ENCODE results near the gene CEND1.

DNA sequence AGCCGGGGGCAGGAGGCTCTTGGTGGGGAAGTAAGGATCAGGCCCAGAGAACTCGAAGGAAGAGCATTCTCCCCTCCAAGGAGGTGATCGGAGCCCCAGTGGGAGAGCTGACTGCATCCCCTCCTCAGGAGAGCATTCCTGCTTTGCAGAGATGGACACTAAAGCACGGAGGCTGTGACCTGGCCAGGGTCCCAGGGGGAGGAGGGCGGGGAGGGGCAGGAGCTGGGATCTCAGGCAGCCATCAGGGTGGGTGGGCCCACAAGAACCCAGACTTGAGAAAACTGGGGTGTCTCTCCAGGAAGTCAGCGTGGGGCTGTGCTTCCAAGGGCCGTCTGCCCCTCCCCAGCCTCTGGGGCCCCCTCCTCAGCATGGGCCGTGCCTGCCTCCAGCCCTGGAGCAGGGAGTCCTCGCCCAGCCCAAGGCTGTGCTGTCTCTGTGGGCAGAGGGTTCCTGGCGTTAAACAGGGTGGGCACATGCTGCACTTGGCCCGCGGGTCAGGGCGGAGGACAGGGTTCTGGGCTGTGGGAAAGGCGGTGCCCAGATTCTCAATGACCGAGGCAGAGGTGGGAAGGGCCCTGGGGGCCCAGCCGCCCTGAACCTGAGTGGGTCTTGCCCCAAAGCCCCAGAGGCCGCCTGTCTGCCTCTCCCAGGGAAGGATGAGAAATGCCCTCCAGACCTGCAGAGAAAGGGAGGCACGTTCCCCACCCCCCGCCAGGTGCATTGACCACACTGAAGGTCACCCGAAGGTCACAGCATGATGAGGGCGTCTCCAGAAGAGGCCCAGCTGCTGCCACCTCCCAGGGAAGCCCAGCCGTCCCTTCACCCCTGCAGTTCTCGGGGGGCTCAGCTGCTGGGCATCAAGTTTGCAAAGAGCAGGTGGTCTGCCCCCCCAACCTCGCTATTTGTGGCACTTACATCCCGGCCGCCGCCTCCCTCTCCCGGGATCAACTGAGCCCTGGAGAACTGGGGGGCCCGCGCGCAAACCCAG lies 643 bp downstream of the CEND1 start:
- TF ChIP-seq POLR2A (IDR thresholded peaks at IDR 0.05) (no peak), EP300 (IDR thresholded peaks at IDR 0.05) (no peak)
- TF ChIP-seq, protein P1, sequence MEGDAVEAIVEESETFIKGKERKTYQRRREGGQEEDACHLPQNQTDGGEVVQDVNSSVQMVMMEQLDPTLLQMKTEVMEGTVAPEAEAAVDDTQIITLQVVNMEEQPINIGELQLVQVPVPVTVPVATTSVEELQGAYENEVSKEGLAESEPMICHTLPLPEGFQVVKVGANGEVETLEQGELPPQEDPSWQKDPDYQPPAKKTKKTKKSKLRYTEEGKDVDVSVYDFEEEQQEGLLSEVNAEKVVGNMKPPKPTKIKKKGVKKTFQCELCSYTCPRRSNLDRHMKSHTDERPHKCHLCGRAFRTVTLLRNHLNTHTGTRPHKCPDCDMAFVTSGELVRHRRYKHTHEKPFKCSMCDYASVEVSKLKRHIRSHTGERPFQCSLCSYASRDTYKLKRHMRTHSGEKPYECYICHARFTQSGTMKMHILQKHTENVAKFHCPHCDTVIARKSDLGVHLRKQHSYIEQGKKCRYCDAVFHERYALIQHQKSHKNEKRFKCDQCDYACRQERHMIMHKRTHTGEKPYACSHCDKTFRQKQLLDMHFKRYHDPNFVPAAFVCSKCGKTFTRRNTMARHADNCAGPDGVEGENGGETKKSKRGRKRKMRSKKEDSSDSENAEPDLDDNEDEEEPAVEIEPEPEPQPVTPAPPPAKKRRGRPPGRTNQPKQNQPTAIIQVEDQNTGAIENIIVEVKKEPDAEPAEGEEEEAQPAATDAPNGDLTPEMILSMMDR (IDR thresholded peaks at IDR 0.05), result no peak

Data from stomach (tissue), 4 donors.